Activated naive CD8-positive, alpha-beta T cell treated with anti-CD3 and anti-CD28 coated beads for 36 hours (primary cell): ENCODE measurements around the gene SAP25. TPM values are rescaled to one million over a fixed set of nuclear protein-coding genes. Genes with fewer than 3 reads are reported as not detected.
"Not testable (repeated sequence)": the region's sequence is repeated elsewhere in the genome, so short reads cannot be mapped to it uniquely, and the experiment has no call there.

ENCODE experiments used
- DNase-seq: peaks from one replicate; pipeline ENCODE4 v3.0.0; 2021
- H3K27ac Mint-ChIP-seq: one replicate; pipeline ENCODE4 v1.8.0; 2022; ENCODE audit warnings: mild to moderate bottlenecking, moderate library complexity, mixed read lengths
- H3K27me3 Mint-ChIP-seq: one replicate; pipeline ENCODE4 v1.8.0; 2022; ENCODE audit warnings: mild to moderate bottlenecking, mixed read lengths
- H3K36me3 Mint-ChIP-seq: one replicate; pipeline ENCODE4 v1.8.0; 2021; ENCODE audit warnings: mild to moderate bottlenecking, mixed read lengths
- H3K4me1 Mint-ChIP-seq: one replicate; pipeline ENCODE4 v1.8.0; 2021; ENCODE audit warnings: mixed read lengths
- H3K4me3 Mint-ChIP-seq: one replicate; pipeline ENCODE4 v1.8.0; 2022; ENCODE audit warnings: mild to moderate bottlenecking, moderate library complexity, mixed read lengths
- H3K9me3 Mint-ChIP-seq: one replicate; pipeline ENCODE4 v1.8.0; 2022; ENCODE audit warnings: mixed read lengths
- total RNA-seq, 2 experiments: library from RNA; stranded (reverse); gene quantifications; one replicate each; pipeline ENCODE4 v1.2.3, GENCODE V29; 2021

SAP25 gene
- total RNA-seq, 2 experiments from 2014 or later = 4.4 to 6.0 TPM

DNA sequence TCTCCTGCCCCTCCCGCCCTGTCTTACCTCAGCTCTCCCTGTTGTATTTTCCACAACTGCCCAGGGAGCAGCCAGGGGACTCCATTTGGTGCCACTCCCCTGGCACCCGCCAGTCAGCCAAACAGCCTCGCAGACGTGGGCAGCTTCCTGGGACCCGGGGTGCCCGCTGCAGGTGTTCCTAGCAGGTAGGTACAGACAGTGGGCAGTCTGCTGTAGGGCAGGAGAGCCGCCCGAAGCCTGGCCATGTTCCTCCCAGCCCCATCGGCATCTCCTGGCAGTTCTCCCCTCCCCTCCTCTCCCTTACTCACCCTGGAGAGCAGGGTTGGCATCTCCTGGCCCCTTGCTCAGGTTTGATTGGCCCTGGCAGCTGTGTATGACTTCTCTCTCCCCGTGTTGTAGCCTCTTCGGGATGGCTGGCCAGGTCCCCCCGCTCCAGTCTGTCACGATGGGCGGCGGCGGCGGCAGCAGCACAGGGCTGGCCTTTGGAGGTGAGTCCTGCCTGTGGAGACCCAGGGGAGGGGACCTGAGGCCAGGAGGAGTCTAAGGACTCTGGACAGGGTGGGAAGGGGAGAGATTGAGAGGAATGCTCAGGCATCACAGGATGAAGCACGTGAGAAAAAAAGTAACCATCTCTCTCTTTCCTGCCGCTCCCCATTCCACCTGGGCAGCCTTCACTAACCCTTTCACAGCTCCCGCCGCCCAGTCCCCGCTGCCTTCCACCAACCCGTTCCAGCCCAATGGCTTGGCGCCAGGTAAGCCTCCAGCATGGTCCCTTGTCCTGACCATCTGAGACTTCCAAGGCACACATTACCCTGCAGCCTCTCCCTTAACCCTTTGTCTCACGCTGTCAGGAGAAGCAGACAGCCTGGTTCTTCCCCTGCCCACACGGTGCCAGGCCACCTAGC lies 11.3 kb downstream of the SAP25 start:
- no peaks in the 10 kb centered on the region for H3K27me3 Mint-ChIP-seq
- no peak overlapping the region for H3K27ac Mint-ChIP-seq
- no peaks in the 10 kb centered on the region for H3K9me3 Mint-ChIP-seq
- DNase-seq = no peak
- no peak overlapping the region for H3K4me3 Mint-ChIP-seq
- H3K4me1 Mint-ChIP-seq = peaks cover 13% of the 10 kb centered on the region
- peaks cover 17% of the 10 kb centered on the region for H3K36me3 Mint-ChIP-seq

DNA sequence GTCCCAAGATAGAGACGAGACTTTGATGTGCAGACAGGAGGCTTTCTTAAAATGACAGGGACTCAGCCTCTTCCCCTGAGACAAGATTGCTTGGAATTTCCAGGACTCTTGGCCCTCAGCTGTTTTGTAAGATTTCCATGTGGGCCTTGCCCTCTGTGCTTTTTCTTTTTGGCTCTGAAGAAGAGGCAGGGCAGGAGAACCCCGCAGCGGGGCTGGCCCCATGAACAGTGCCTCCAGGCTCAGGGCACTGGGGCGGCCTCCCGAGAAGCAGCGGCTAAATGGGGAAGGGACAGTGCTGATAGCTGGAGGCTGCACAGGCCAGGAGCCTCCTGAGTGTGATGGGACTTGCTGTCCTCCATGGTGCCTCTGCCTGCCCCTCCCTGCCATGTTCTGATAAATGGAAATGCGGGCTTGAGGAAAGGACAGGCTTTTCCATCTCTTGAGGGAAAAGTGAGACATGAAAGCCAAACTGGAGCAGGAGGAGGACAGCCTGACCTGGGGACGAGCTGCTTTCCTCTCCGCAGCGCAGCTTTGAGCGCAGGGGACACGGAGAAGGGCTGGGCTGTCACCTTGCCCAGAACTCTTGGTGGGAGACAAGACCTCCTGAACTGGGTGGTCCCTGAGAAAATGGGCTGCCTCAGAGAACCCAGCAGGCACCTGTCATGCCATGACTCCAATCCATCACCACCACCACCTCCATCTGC lies 12.1 kb downstream of the SAP25 start:
- Mint-ChIP-seq H3K4me1 (peaks cover 9% of the 10 kb centered on the region), H3K27ac (no peak overlapping the region), H3K27me3 (no peaks in the 10 kb centered on the region), H3K36me3 (peaks cover 17% of the 10 kb centered on the region), H3K4me3 (peak overlapping the region; percentile 25), H3K9me3 (no peaks in the 10 kb centered on the region)
- DNase-seq = no peak

DNA sequence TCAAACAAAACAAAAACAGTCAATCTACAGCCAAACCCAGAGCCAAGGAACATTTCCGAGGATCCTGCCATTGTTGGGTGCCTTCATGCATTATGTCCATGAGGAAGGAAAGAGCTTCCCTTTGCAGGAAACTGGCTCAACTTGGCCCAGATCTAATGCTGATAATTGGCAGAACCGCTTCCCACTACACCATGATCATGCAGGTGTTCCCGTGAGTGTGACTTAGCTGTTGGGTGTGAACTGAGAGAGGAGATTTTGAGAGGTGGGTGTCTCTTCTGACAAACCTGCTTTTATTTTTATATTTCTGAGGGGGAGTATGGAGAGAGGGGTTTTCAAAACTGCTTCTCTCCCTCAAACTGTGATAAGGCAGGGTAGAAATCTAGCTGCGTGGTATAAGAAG lies 14.6 kb downstream of the SAP25 start:
- Mint-ChIP-seq H3K27me3 (no peaks in the 10 kb centered on the region), H3K4me1 (peaks cover 12% of the 10 kb centered on the region), H3K4me3 (no peak overlapping the region), H3K27ac (no peak overlapping the region), H3K9me3 (no peaks in the 10 kb centered on the region), H3K36me3 (peaks cover 16% of the 10 kb centered on the region)
- DNase-seq = no peak

DNA sequence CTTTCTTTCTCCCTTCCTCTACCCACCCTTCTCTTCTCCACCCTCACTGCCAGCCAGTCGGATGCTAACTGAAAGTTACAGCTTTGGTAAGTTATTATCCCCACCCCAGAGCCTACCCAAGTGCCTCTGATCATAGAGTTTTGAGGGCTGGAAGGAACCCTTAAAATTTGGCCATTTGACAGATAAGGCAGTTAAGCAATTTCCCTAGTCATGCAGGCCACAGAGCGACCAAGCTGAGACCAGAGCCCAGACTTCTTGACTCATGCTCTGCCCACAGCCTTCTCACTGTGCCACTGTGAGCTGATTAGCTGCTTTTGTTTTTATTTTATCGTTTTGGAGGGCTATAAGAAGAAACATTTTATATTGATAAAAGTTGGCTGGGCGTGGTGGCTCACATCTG lies 17.2 kb downstream of the SAP25 start:
- no peaks in the 10 kb centered on the region for H3K9me3 Mint-ChIP-seq
- H3K27me3 Mint-ChIP-seq = no peaks in the 10 kb centered on the region
- no peak for DNase-seq
- peaks cover 10% of the 10 kb centered on the region for H3K4me1 Mint-ChIP-seq
- H3K36me3 Mint-ChIP-seq = peaks cover 16% of the 10 kb centered on the region
- peak overlapping the region; percentile 7 for H3K27ac Mint-ChIP-seq
- no peak overlapping the region for H3K4me3 Mint-ChIP-seq

DNA sequence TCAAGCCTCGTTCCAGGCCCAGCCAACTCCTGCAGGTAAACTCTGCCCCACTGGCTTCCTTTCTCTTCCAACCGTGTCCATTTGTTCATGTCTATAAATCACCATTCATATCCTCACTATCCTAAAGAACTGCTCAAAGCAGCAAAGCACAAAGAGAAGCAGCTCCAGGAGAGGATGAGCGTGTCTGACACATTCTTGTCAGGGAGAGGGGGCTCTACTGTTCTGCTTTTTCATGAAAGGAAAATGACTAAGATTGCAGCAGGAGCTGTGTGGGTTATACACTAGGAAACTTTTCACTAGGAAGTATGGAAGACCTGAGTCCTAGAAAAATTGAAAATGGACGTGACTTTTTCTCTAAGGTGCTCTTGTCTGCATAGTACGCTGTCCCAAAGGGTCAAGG lies 18.0 kb downstream of the SAP25 start:
- Mint-ChIP-seq H3K4me3 (no peak overlapping the region), H3K27ac (peak overlapping the region; percentile 14), H3K9me3 (no peaks in the 10 kb centered on the region), H3K36me3 (peaks cover 17% of the 10 kb centered on the region), H3K4me1 (peaks cover 10% of the 10 kb centered on the region), H3K27me3 (no peaks in the 10 kb centered on the region)
- DNase-seq = no peak

DNA sequence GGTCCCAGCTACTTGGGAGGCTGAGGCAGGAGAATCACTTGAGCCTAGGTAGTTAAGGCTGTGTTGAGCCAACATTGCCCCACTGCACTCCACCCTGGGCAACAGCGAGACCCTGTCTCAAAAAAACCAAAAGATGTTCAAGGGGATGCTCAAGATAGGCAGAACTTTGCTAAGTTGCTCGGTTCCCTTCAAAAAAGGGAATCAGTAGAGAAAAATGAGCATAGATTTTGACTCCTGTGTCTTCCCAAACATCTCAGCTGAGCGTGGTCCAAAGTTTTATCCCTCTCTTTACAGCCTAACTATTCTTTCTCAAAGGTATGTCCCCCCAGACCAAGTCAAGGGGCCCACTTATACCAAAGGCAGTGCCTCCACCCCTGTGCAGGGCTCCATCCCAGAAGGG lies 20.7 kb downstream of the SAP25 start:
- Mint-ChIP-seq H3K36me3 (peaks cover 37% of the 10 kb centered on the region), H3K27ac (peak overlapping the region; percentile 56), H3K4me3 (no peak overlapping the region)

DNA sequence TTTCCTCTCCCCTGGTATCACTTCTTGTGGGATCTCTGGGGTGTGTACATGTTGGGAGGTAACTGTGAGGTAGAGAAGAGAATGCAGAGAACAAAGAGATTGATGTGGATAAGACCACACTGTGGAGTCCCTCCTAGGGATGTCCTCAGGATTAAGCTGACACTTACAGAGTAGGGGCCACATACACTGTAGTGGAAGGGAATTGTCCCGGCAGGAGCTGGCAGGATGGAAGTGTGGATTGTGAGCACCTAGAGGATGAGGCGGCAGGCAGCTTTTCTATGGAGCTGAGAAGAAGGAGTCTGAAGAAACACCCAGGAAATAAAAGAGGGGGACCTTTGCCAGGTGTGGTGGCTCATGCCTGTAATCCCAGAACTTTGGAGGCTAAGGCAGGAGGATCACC lies 21.2 kb downstream of the SAP25 start:
- no peaks in the 10 kb centered on the region for H3K9me3 Mint-ChIP-seq
- peaks cover 42% of the 10 kb centered on the region for H3K36me3 Mint-ChIP-seq
- no peak overlapping the region for H3K4me3 Mint-ChIP-seq

More for the DNA sequence above, 20.7 kb downstream of the SAP25 start:
- Mint-ChIP-seq H3K27me3 (no peaks in the 10 kb centered on the region), H3K4me1 (peaks cover 27% of the 10 kb centered on the region), H3K9me3 (no peaks in the 10 kb centered on the region)
- DNase-seq = no peak

DNA sequence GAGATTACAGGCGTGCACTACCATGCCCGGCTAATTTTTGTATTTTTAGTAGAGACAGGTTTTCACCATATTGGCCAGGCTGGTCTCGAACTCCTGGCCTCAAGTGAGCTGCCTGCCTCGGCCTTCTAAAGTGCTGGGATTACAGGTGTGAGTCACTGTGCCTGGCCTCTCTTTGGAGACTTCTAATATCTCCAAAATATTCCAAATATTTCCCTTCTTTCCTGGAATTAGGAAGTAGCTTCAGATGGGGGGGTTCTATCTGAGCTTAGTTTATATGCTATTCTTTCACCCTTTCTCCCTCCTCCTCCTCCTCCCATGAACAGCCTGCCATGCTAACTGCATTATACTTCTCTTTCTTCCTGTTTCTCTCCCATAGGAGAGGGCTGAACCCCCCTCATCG lies 25.3 kb downstream of the SAP25 start:
- not testable (repeated sequence) for H3K27me3 Mint-ChIP-seq, DNase-seq, H3K9me3 Mint-ChIP-seq
- Mint-ChIP-seq H3K4me3 (peak overlapping the region; percentile 41), H3K4me1 (peaks cover 66% of the 10 kb centered on the region), H3K27ac (peak overlapping the region; percentile 99), H3K36me3 (peaks cover 46% of the 10 kb centered on the region)

More for the DNA sequence above, 21.2 kb downstream of the SAP25 start:
- Mint-ChIP-seq H3K27ac (no peak overlapping the region), H3K27me3 (no peaks in the 10 kb centered on the region), H3K4me1 (peaks cover 32% of the 10 kb centered on the region)
- DNase-seq = no peak

DNA sequence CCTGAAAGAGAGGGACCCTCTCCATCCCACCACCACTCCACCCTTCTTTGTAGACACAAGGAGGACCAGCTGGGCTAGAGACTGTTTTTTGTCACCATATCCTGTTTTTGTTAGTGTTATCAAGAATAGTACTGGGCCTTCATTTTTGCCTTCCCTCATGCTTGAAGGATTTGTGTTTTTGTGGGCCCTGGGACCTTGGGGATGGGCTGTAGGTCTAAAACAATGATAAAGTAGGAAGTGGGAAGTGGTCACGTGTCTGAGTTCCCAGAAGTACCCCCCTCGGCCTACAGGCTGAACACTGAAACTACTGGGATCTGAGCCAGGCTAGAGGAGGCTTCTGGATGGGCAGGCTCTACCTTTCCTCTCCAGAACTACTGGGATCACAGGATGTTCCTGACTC lies 25.8 kb downstream of the SAP25 start:
- Mint-ChIP-seq H3K27me3 (no peaks in the 10 kb centered on the region), H3K4me1 (peaks cover 71% of the 10 kb centered on the region), H3K36me3 (peaks cover 47% of the 10 kb centered on the region), H3K9me3 (no peaks in the 10 kb centered on the region), H3K27ac (peak overlapping the region; percentile 99), H3K4me3 (peak overlapping the region; percentile 82)
- no peak for DNase-seq

DNA sequence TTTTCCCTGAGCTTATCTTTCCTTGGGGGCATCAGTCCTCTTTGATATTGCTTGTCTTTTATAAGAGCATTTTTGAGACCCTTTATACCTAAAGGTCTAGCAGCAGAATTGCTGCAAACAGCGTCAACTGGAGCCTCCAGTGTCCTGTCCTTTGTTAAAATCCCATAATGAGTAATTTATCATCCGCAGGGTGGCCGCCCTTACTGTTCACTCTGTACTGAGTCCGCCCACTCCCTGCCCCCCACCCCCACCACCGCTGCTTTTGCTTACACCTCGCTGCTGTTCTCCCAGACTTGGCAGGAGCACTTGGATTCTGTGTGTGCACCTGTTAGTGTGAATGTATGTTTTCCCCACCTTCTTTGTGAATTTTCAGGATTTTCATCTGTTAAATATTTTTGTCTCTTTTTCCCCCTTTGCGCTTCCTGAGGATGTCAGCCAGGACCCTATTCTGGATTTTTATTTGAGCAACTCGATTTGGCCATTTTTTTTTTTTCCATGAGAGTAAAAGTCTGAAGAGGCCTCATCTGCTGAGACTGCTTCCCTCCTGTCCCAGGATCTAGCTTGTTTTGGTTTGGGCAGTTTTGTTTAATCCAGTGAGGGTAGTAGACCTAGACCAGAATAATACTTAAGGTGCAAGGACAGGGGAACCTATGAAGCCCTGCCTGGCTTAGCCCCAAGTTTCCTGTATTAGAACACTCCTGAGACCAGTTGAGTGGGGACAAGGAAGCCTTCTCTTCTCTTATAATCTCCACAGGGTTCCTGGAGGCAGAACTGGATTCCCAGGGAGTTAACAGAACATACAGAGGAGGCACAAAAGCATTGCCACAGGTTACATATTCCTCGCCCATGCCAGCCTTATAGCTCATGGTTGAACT lies 26.5 kb downstream of the SAP25 start:
- peaks cover 77% of the 10 kb centered on the region for H3K4me1 Mint-ChIP-seq
- H3K4me3 Mint-ChIP-seq = peak overlapping the region; percentile 82
- H3K27me3 Mint-ChIP-seq = no peaks in the 10 kb centered on the region
- no peak for DNase-seq
- peak overlapping the region; percentile 99 for H3K27ac Mint-ChIP-seq
- peaks cover 48% of the 10 kb centered on the region for H3K36me3 Mint-ChIP-seq
- no peaks in the 10 kb centered on the region for H3K9me3 Mint-ChIP-seq

DNA sequence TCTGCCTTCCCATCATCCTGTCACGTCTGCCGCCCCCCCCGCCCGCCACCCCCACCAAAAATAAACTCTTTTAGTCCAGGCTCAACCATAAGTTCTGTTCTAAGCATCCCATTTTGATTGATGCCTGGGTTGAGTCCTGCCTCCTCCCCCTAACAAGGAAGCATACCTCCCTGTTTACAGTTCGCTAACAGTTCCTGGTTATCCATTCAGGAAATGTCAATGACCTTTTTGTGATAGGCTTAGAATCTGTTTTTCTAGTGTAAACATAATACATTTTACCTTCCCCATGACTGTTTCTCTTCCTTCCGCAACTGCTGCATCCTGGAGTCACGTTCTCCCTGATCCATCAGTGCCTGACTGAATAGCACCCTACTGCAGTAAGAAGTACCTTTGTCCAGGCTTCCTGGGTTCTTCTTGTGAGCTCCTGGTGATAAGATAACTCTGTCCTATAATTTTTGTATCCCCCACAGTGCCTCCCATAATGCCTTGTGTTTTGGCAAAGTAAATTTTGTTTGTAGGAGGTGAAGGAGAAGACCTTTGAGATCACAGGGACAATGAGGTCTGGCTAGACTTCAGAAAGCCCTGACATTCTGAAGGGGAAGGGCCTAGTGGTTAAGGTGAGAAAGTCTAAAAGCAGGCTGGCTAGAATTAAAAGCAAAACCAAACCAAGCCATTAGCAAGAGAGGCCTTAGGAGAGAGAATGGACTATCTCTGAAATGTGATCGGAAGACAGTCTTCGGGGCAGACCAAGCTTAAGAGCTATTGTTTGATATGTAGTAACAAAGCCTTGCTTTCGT lies 27.4 kb downstream of the SAP25 start:
- Mint-ChIP-seq H3K9me3 (no peaks in the 10 kb centered on the region), H3K36me3 (peaks cover 52% of the 10 kb centered on the region), H3K27ac (peak overlapping the region; percentile 99), H3K4me3 (peak overlapping the region; percentile 82), H3K4me1 (peaks cover 84% of the 10 kb centered on the region), H3K27me3 (no peaks in the 10 kb centered on the region)
- peak; percentile 42 for DNase-seq

DNA sequence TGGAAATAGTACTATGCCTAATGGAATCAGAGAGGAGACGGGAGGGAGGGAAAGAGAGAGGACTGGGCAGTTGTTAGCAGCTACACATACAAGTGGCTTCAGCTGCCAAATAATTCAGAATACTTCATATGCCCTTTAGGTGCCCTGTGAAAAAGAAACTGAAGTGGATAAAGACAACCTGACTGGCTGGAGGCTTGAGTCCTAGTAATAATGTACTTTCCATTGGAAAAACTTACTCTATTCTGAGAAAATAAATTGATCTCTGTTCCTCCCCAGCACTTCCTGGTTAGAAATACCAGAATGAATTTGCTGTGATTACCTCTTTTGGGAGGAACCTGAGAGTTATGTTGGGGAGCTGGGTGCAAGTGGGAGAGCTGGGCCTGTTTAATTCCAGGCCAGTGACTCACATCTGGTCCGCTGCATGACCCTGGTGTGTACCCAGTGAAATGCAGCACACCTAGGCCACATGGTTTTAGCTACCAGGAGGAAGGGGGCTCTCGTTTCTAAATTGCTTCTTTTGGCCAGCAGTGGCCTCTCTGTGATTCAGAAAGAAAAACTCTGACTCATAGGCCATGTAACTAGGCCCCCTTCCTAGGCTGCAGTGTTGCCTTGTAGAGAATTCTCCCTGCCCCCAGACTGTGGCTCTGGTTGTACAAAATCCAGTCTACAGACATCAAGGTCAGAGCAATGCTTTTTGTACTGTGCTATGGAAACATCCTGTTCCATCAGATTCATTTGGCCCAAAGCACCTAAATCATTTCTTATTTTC lies 28.2 kb downstream of the SAP25 start:
- Mint-ChIP-seq H3K4me1 (peaks cover 88% of the 10 kb centered on the region), H3K9me3 (no peaks in the 10 kb centered on the region), H3K36me3 (peaks cover 57% of the 10 kb centered on the region), H3K27me3 (no peaks in the 10 kb centered on the region), H3K27ac (peak overlapping the region; percentile 99), H3K4me3 (peak overlapping the region; percentile 82)
- DNase-seq = peak; percentile 78

DNA sequence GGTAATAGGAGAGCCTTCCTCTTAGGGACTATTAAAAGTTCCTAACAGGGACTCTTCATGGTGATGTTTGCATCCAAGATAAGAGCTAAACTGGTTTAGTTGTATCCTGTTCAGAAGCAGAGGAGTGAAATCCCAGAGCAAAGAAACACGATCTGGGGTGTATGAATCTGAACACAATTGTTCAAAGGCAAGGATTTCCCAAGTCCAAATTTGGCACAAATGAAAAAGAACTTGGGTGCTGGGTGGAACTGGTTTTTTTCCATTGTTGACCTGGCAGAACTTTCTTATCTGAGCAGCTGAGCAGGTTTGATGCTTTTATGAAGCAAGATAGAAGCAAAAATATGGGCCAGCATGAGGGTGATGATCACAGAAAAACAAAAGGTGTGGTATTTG lies 28.7 kb downstream of the SAP25 start:
- no peak for DNase-seq
- H3K27ac Mint-ChIP-seq = peak overlapping the region; percentile 99
- peaks cover 56% of the 10 kb centered on the region for H3K36me3 Mint-ChIP-seq
- peaks cover 86% of the 10 kb centered on the region for H3K4me1 Mint-ChIP-seq
- H3K9me3 Mint-ChIP-seq = no peaks in the 10 kb centered on the region
- H3K4me3 Mint-ChIP-seq = peak overlapping the region; percentile 76
- H3K27me3 Mint-ChIP-seq = no peaks in the 10 kb centered on the region
